ENCODE measurements around the gene IL10.
"Not testable (repeated sequence)": the region's sequence is repeated elsewhere in the genome, so short reads cannot be mapped to it uniquely, and the experiment has no call there.

Gene IL10

GRCh38 chr1:206766251-206766856, 5.9 kb downstream of the IL10 start:
- ATAC-seq, result no peak
- no peak for TF ChIP-seq ZNF565 (CRISPR knock-in tag; conservative IDR thresholded peaks at IDR 0.05; ENCODE audit: low read depth)
- TF ChIP-seq, protein P1, sequence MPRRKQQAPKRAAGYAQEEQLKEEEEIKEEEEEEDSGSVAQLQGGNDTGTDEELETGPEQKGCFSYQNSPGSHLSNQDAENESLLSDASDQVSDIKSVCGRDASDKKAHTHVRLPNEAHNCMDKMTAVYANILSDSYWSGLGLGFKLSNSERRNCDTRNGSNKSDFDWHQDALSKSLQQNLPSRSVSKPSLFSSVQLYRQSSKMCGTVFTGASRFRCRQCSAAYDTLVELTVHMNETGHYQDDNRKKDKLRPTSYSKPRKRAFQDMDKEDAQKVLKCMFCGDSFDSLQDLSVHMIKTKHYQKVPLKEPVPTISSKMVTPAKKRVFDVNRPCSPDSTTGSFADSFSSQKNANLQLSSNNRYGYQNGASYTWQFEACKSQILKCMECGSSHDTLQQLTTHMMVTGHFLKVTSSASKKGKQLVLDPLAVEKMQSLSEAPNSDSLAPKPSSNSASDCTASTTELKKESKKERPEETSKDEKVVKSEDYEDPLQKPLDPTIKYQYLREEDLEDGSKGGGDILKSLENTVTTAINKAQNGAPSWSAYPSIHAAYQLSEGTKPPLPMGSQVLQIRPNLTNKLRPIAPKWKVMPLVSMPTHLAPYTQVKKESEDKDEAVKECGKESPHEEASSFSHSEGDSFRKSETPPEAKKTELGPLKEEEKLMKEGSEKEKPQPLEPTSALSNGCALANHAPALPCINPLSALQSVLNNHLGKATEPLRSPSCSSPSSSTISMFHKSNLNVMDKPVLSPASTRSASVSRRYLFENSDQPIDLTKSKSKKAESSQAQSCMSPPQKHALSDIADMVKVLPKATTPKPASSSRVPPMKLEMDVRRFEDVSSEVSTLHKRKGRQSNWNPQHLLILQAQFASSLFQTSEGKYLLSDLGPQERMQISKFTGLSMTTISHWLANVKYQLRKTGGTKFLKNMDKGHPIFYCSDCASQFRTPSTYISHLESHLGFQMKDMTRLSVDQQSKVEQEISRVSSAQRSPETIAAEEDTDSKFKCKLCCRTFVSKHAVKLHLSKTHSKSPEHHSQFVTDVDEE (CRISPR knock-in tag; IDR thresholded peaks at IDR 0.05), result no peak
- no peak for TF ChIP-seq ARNTL (CRISPR knock-in tag; IDR thresholded peaks at IDR 0.05; ENCODE audit: borderline replicate concordance, low read depth)
- TF ChIP-seq RARB (CRISPR knock-in tag; IDR thresholded peaks at IDR 0.05), result no peak
- no peak for TF ChIP-seq CSDC2 (CRISPR knock-in tag; IDR thresholded peaks at IDR 0.05)
- no peak for TF ChIP-seq ZC3H10 (CRISPR knock-in tag; IDR thresholded peaks at IDR 0.05)
- no peak for TF ChIP-seq TOX (CRISPR knock-in tag; IDR thresholded peaks at IDR 0.05; ENCODE audit: borderline replicate concordance)
- no peak for TF ChIP-seq BACH2 (CRISPR knock-in tag; IDR thresholded peaks at IDR 0.05; ENCODE audit: borderline replicate concordance)
- TF ChIP-seq, protein P2, sequence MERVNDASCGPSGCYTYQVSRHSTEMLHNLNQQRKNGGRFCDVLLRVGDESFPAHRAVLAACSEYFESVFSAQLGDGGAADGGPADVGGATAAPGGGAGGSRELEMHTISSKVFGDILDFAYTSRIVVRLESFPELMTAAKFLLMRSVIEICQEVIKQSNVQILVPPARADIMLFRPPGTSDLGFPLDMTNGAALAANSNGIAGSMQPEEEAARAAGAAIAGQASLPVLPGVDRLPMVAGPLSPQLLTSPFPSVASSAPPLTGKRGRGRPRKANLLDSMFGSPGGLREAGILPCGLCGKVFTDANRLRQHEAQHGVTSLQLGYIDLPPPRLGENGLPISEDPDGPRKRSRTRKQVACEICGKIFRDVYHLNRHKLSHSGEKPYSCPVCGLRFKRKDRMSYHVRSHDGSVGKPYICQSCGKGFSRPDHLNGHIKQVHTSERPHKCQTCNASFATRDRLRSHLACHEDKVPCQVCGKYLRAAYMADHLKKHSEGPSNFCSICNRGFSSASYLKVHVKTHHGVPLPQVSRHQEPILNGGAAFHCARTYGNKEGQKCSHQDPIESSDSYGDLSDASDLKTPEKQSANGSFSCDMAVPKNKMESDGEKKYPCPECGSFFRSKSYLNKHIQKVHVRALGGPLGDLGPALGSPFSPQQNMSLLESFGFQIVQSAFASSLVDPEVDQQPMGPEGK (CRISPR knock-in tag; IDR thresholded peaks at IDR 0.05; ENCODE audit: borderline replicate concordance), result no peak
- TF ChIP-seq, protein P3, sequence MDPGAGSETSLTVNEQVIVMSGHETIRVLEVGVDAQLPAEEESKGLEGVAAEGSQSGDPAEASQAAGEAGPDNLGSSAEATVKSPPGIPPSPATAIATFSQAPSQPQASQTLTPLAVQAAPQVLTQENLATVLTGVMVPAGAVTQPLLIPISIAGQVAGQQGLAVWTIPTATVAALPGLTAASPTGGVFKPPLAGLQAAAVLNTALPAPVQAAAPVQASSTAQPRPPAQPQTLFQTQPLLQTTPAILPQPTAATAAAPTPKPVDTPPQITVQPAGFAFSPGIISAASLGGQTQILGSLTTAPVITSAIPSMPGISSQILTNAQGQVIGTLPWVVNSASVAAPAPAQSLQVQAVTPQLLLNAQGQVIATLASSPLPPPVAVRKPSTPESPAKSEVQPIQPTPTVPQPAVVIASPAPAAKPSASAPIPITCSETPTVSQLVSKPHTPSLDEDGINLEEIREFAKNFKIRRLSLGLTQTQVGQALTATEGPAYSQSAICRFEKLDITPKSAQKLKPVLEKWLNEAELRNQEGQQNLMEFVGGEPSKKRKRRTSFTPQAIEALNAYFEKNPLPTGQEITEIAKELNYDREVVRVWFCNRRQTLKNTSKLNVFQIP (CRISPR knock-in tag; IDR thresholded peaks at IDR 0.05; ENCODE audit: borderline replicate concordance, low read depth), result no peak
- no peak for TF ChIP-seq ZNF70 (CRISPR knock-in tag; IDR thresholded peaks at IDR 0.05)
- TF ChIP-seq GLIS3 (CRISPR knock-in tag; IDR thresholded peaks at IDR 0.05), result no peak
- TF ChIP-seq ESRRG (CRISPR knock-in tag; IDR thresholded peaks at IDR 0.05), result no peak
- TF ChIP-seq CSRNP3 (CRISPR knock-in tag; IDR thresholded peaks at IDR 0.05), result no peak
- TF ChIP-seq, protein P4, sequence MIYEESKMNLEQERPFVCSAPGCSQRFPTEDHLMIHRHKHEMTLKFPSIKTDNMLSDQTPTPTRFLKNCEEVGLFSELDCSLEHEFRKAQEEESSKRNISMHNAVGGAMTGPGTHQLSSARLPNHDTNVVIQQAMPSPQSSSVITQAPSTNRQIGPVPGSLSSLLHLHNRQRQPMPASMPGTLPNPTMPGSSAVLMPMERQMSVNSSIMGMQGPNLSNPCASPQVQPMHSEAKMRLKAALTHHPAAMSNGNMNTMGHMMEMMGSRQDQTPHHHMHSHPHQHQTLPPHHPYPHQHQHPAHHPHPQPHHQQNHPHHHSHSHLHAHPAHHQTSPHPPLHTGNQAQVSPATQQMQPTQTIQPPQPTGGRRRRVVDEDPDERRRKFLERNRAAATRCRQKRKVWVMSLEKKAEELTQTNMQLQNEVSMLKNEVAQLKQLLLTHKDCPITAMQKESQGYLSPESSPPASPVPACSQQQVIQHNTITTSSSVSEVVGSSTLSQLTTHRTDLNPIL (CRISPR knock-in tag; IDR thresholded peaks at IDR 0.05; ENCODE audit: low read depth), result no peak
- TF ChIP-seq OSR1 (CRISPR knock-in tag; IDR thresholded peaks at IDR 0.05), result no peak
- no peak for TF ChIP-seq ZFP30 (CRISPR knock-in tag; IDR thresholded peaks at IDR 0.05)
- no peak for TF ChIP-seq ISL1 (CRISPR knock-in tag; IDR thresholded peaks at IDR 0.05)
- no peak for TF ChIP-seq PPARA (CRISPR knock-in tag; IDR thresholded peaks at IDR 0.05; ENCODE audit: borderline replicate concordance)

DNA sequence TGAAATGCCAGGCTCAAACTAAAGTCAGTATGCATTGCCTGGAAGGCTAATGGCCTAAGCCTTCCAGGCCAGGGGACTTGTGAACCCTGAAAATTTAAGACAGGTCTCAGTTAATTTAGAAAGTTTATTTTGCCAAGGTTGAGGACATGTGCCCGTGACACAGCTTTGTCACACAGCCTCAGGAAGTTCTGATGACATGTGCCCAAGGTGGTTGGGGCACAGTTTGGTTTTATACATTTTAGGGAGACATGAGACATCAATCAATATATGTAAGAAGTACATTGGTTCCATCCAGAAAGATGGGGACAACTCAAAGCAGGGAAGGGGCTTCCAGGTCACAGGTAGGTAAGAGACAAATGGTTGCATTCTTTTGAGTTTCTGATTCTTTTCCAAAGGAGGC, 6.5 kb downstream of the IL10 start:
- not testable (repeated sequence) for ATAC-seq

DNA sequence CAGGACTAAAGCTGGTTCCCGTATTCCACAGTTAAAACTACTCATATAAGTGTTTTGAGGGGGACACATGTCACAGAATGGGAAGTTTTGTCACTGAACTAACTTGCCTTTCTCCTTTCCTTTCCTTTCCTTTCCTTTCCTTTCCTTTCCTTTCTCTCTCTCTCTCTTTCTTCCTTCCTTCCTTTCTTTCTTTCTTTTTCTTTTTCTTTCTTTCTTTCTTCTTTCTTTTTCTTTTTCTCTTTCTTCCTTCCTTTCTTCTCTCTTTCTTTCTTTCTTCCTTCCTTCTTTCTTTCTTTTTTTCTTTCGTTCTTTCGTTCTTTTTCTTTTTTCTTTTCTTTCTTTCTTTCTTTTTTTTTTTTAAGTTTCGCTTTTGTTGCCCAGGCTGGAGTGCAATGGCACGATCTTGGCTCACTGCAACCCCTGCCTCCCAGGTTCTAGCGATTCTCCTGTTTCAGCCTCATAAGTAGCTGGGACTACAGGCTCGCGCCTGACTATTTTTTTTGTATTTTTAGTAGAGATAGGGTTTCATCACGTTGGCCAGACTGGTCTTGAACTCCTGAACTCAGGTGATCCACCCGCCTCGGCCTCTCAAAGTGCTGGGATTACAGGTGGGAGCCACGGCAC, 9.4 kb downstream of the IL10 start:
- not testable (repeated sequence) for ATAC-seq
